Heart right ventricle (tissue), 16 donors: Measurements from ENCODE around the gene MAP3K19. TPM values are rescaled to one million over a fixed set of nuclear protein-coding genes. Genes with fewer than 3 reads are reported as not detected.
"Not testable (repeated sequence)": the region's sequence is repeated elsewhere in the genome, so short reads cannot be mapped to it uniquely, and the experiment has no call there.

ENCODE experiments used
- ATAC-seq, 8 donors: fragments of 200-7000 bp; cut with Tn5 transposase; one replicate each; pipeline ENCODE4 v1.9.1; 2020; ENCODE audit warnings: mild to moderate bottlenecking in 8 of 8, moderate library complexity in 8 of 8, moderate number of reproducible peaks in 1 of 8
- DNase-seq, 2 donors: peaks; one replicate each; pipeline ENCODE4 v3.0.0-alpha.2; 2020
- H3K27ac ChIP-seq, 10 donors: fragments of 200-600 bp; sonication (generic) in 2 of 10; one replicate each; pipeline versions ENCODE4 v1.5.0 to v1.8.0; 2020 to 2022; ENCODE audit warnings: mild to moderate bottlenecking in 3 of 10
- H3K27me3 ChIP-seq, 7 donors: fragments of 200-600 bp; one replicate each; pipeline ENCODE4 v1.8.0; 2021 to 2022; ENCODE audit warnings: mild to moderate bottlenecking in 2 of 7
- H3K36me3 ChIP-seq, 9 donors: fragments of 200-600 bp; sonication (generic) in 1 of 9; one replicate each; pipeline versions ENCODE4 v1.5.0 to v1.8.0; 2020 to 2022; ENCODE audit warnings: mild to moderate bottlenecking in 2 of 9
- H3K4me1 ChIP-seq, 9 donors: fragments of 200-600 bp; sonication (generic) in 1 of 9; one replicate each; pipeline versions ENCODE4 v1.5.0 to v1.8.0; 2020 to 2022; ENCODE audit warnings: mild to moderate bottlenecking in 4 of 9
- H3K4me3 ChIP-seq, 10 donors: fragments of 200-600 bp; sonication (generic) in 2 of 10; one replicate each; pipeline versions ENCODE4 v1.5.0 to v1.8.0; 2020 to 2022; ENCODE audit warnings: mild to moderate bottlenecking in 7 of 10, moderate library complexity in 2 of 10
- H3K9me3 ChIP-seq, 11 donors: fragments of 200-600 bp in 10 of 11; sonication (generic) in 2 of 11; one replicate each; pipeline versions ENCODE4 v1.5.0 to v1.8.0; 2013 to 2022; ENCODE audit warnings: mild to moderate bottlenecking in 2 of 11, control low read depth in 1 of 11, moderate library complexity in 1 of 11
- CTCF ChIP-seq, 9 donors: fragments of 200-600 bp; sonication (generic) in 2 of 9; IDR thresholded peaks; one replicate each; pipeline versions ENCODE4 v1.5.0 to v1.8.0; 2021 to 2022; ENCODE audit warnings: antibody characterized with exemption in 9 of 9, mild to moderate bottlenecking in 5 of 9, moderate library complexity in 1 of 9
- WGBS, 2 donors: extraction: QIAGEN DNeasy Blood & Tissue Kit; methylation state at CpG; one replicate each; pipeline ENCODE4 v1.1.7; 2013; ENCODE audit warnings: inconsistent platforms in 1 of 2; 5-methylcytosine and 5-hydroxymethylcytosine counted together
- intact Hi-C, 10 donors: fragments of 100-400 bp; cut with DNase I; formaldehyde crosslinking; loops; one replicate each; pipeline versions ENCODE4 v1.11.1 to v1.14.2; 2022
- polyA plus RNA-seq, 2 donors: library from polyadenylated mRNA; stranded (reverse); fragments of 200-250 nt; gene quantifications; one replicate each; pipeline ENCODE4 v1.2.3, GENCODE V29; 2013
- total RNA-seq, 10 donors: library from RNA; stranded (reverse); fragmentation: NEBNext Ultra II Directional in 3 of 10; extraction: Animal tissue kit (Norgen Biotek cat#: 25700) in 3 of 10; gene quantifications; one replicate each; pipeline versions ENCODE4 v1.2.1 to v1.2.4, GENCODE V29; 2021 to 2023
- donor health status: Arrhythmogenic right ventricular cardiomyopathy.
- donor health status: ischemic (EF 13 %, LVEDD 7.1; RV severe dilation, severe dysfunction).
- donor health status: healthy with polysubstance abuse.
- donor health status: DM: no; HTN: yes; CAD: no.
- donor health status: DM: no; HTN: no; CAD: no.
- donor health status: ischemic (EF 25% LVEDD 6.9; RV normal size, moderate dysfunction).
- donor health status: ischemic (EF 25% LVEDD 5.7; RV mildly dilated, moderate dysfunction).
- donor health status: healthy.
- donor health status: DM: yes; HTN: yes; CAD: no.
- donor health status: Ischemic cardiomyopathy.
- donor health status: ischemic (EF 35%, LVEDD 5.7; RV mildly dilated, moderate dysfunction).
- donor health status: nonischemic (EF 11% LVEDD 7.7; RV severe dilation, severe dysfunction).
- donor health status: DM: yes; HTN: yes; CAD: no.
- donor health status: PGD.
- donor health status: ischemic (EF 29% LVEDD 5.4; RV normal size, mild dysfunction).
- donor health status: nonischemic (EF 23%, LVEDD 6.1; RV moderate dilation, normal function).

Gene MAP3K19
- total and polyA plus RNA-seq, 12 donors = not detected

GRCh38 chr2:135094508-135094907 is 47.3 kb upstream of the MAP3K19 start:
- H3K4me1 ChIP-seq = peaks cover 0 to 9% (median under 1%) of the 10 kb centered on the region in 9 donors
- WGBS, 2 donors = 80 to 84% methylated on average over 2 of the region's 2 CpGs
- TF ChIP-seq CTCF (IDR thresholded peaks at IDR 0.05) = no peak
- peaks cover 0 to 4% (median 0%) of the 10 kb centered on the region in 11 donors for H3K9me3 ChIP-seq
- no peaks in the 10 kb centered on the region for H3K27me3 ChIP-seq
- intact Hi-C loops = no loop called here
- no peak for DNase-seq
- peaks cover 0 to 60% (median 12%) of the 10 kb centered on the region in 9 donors for H3K36me3 ChIP-seq
- H3K27ac ChIP-seq = no peak overlapping the region
- no peak overlapping the region for H3K4me3 ChIP-seq
- no peak for ATAC-seq

- ATAC-seq = no peak
- peaks cover 0 to 11% (median 4%) of the 10 kb centered on the region in 11 donors for H3K9me3 ChIP-seq
- intact Hi-C loops = no loop called here
- H3K27ac ChIP-seq = no peak overlapping the region
- no peaks in the 10 kb centered on the region for H3K27me3 ChIP-seq
- TF ChIP-seq CTCF (IDR thresholded peaks at IDR 0.05) = no peak
- peaks cover 0 to 60% (median 12%) of the 10 kb centered on the region in 9 donors for H3K36me3 ChIP-seq
- no peak for DNase-seq
- H3K4me3 ChIP-seq = no peak overlapping the region
- WGBS, 2 donors = 97% methylated on average over 3 of the region's 3 CpGs
- peaks cover 0 to 9% (median 0%) of the 10 kb centered on the region in 9 donors for H3K4me1 ChIP-seq
Observed at GRCh38 chr2:135093670-135094330, 46.6 kb upstream of the MAP3K19 start.

- H3K27me3 ChIP-seq = no peaks in the 10 kb centered on the region
- H3K4me1 ChIP-seq = peaks cover 0 to 9% (median 0%) of the 10 kb centered on the region in 9 donors
- no peak overlapping the region for H3K27ac ChIP-seq
- peaks cover 0 to 60% (median 12%) of the 10 kb centered on the region in 9 donors for H3K36me3 ChIP-seq
- no peak for TF ChIP-seq CTCF (IDR thresholded peaks at IDR 0.05)
- no peak overlapping the region for H3K4me3 ChIP-seq
- peaks cover 0 to 17% (median 5%) of the 10 kb centered on the region in 11 donors for H3K9me3 ChIP-seq
- ATAC-seq (no peak), DNase-seq (no peak)
- intact Hi-C loops = no loop called here
Observed at GRCh38 chr2:135093193-135093592, 45.9 kb upstream of the MAP3K19 start.

GRCh38 chr2:135091681-135092080 is 44.4 kb upstream of the MAP3K19 start:
- H3K27ac ChIP-seq = no peak overlapping the region
- intact Hi-C loops = no loop called here
- ATAC-seq (no peak), DNase-seq (no peak)
- no peak overlapping the region for H3K4me3 ChIP-seq
- H3K36me3 ChIP-seq = peaks cover 0 to 57% (median 12%) of the 10 kb centered on the region in 9 donors
- no peak for TF ChIP-seq CTCF (IDR thresholded peaks at IDR 0.05)
- peaks cover 0 to 17% (median 5%) of the 10 kb centered on the region in 11 donors for H3K9me3 ChIP-seq
- H3K4me1 ChIP-seq = peaks cover 0 to 9% (median 0%) of the 10 kb centered on the region in 9 donors
- H3K27me3 ChIP-seq = no peaks in the 10 kb centered on the region
- WGBS, 2 donors = 96 to 98% methylated on average over 1 of the region's 1 CpG

GRCh38 chr2:135089597-135089996 is 42.4 kb upstream of the MAP3K19 start:
- DNase-seq, H3K4me3 ChIP-seq, intact Hi-C loops, H3K27ac ChIP-seq, H3K27me3 ChIP-seq, ATAC-seq: not testable (repeated sequence)
- WGBS, 2 donors = 96 to 99% methylated on average over 4 of the region's 4 CpGs
- Histone ChIP-seq H3K4me1 (peaks cover 0 to 18% (median 12%) of the 10 kb centered on the region in 9 donors), H3K36me3 (peaks cover 0 to 36% (median 8%) of the 10 kb centered on the region in 9 donors), H3K9me3 (peaks cover 0 to 17% (median 5%) of the 10 kb centered on the region in 11 donors)
